Measurements from ENCODE around the gene VWC2.

Gene VWC2

GRCh38 chr7:49775065-49775948, 1.9 kb downstream of the VWC2 start:
- H3K9me2 ChIP-seq (replicated peaks; ENCODE audit: low read depth, low read length): no peaks in the 10 kb centered on the region
- no peaks in the 10 kb centered on the region for H3K27me3 ChIP-seq (ENCODE audit: insufficient read depth, low read length, poor library complexity, severe bottlenecking)

GRCh38 chr7:49775949-49776443, 2.6 kb downstream of the VWC2 start:
- H3K9me3 ChIP-seq (ENCODE audit: insufficient read depth, low read depth, low read length): no peaks in the 10 kb centered on the region
- no peaks in the 10 kb centered on the region for H3K27me3 ChIP-seq (ENCODE audit: insufficient read depth, low read length, poor library complexity, severe bottlenecking)
- H2AFZ ChIP-seq (ENCODE audit: low read length): no peak overlapping the region
- H4K20me1 ChIP-seq (ENCODE audit: insufficient read depth, low read length, poor library complexity, severe bottlenecking): no peaks in the 10 kb centered on the region
- TF ChIP-seq CTCF (conservative IDR thresholded peaks at IDR 0.05; ENCODE audit: low read length) (no peak), EZH2phosphoT487 (IDR thresholded peaks at IDR 0.05; ENCODE audit: borderline replicate concordance) (no peak)
- no peaks in the 10 kb centered on the region for H3K4me1 ChIP-seq (ENCODE audit: insufficient read depth, low read length, poor library complexity, severe bottlenecking)
- H3K4me3 ChIP-seq (ENCODE audit: low read length, poor library complexity, severe bottlenecking): no peak overlapping the region
- H3F3A ChIP-seq (ENCODE audit: low read depth): no peaks in the 10 kb centered on the region
- no peak overlapping the region for H3K9ac ChIP-seq (ENCODE audit: low read depth, low read length, poor library complexity, severe bottlenecking)
- no peaks in the 10 kb centered on the region for H3K36me3 ChIP-seq (ENCODE audit: insufficient read depth, low read length)
- H3K4me2 ChIP-seq (ENCODE audit: low read depth, low read length, poor library complexity, severe bottlenecking): no peak overlapping the region
- H3K9me2 ChIP-seq (replicated peaks; ENCODE audit: low read depth, low read length): no peaks in the 10 kb centered on the region
- H3K79me2 ChIP-seq (ENCODE audit: insufficient read depth, low read length): no peaks in the 10 kb centered on the region

More at GRCh38 chr7:49775065-49775948, 1.9 kb downstream of the VWC2 start:
- H3K4me1 ChIP-seq (ENCODE audit: insufficient read depth, low read length, poor library complexity, severe bottlenecking): no peaks in the 10 kb centered on the region
- H2AFZ ChIP-seq (ENCODE audit: low read length): no peak overlapping the region
- no peaks in the 10 kb centered on the region for H3F3A ChIP-seq (ENCODE audit: low read depth)
- H3K79me2 ChIP-seq (ENCODE audit: insufficient read depth, low read length): no peaks in the 10 kb centered on the region
- no peaks in the 10 kb centered on the region for H4K20me1 ChIP-seq (ENCODE audit: insufficient read depth, low read length, poor library complexity, severe bottlenecking)
- TF ChIP-seq CTCF (conservative IDR thresholded peaks at IDR 0.05; ENCODE audit: low read length) (no peak), EZH2phosphoT487 (IDR thresholded peaks at IDR 0.05; ENCODE audit: borderline replicate concordance) (no peak)
- H3K9ac ChIP-seq (ENCODE audit: low read depth, low read length, poor library complexity, severe bottlenecking): no peak overlapping the region
- H3K36me3 ChIP-seq (ENCODE audit: insufficient read depth, low read length): no peaks in the 10 kb centered on the region
- no peak overlapping the region for H3K4me3 ChIP-seq (ENCODE audit: low read length, poor library complexity, severe bottlenecking)
- H3K4me2 ChIP-seq (ENCODE audit: low read depth, low read length, poor library complexity, severe bottlenecking): no peak overlapping the region
- no peaks in the 10 kb centered on the region for H3K9me3 ChIP-seq (ENCODE audit: insufficient read depth, low read depth, low read length)

GRCh38 chr7:49776994-49777393, 3.6 kb downstream of the VWC2 start:
- Histone ChIP-seq H3K4me2 (ENCODE audit: low read depth, low read length, poor library complexity, severe bottlenecking) (no peak overlapping the region), H3F3A (ENCODE audit: low read depth) (no peaks in the 10 kb centered on the region), H3K4me3 (ENCODE audit: low read length, poor library complexity, severe bottlenecking) (no peak overlapping the region), H3K9me3 (ENCODE audit: insufficient read depth, low read depth, low read length) (no peaks in the 10 kb centered on the region), H2AFZ (ENCODE audit: low read length) (no peak overlapping the region), H3K4me1 (ENCODE audit: insufficient read depth, low read length, poor library complexity, severe bottlenecking) (no peaks in the 10 kb centered on the region), H3K9ac (ENCODE audit: low read depth, low read length, poor library complexity, severe bottlenecking) (no peak overlapping the region), H3K36me3 (ENCODE audit: insufficient read depth, low read length) (no peaks in the 10 kb centered on the region), H4K20me1 (ENCODE audit: insufficient read depth, low read length, poor library complexity, severe bottlenecking) (no peaks in the 10 kb centered on the region), H3K79me2 (ENCODE audit: insufficient read depth, low read length) (no peaks in the 10 kb centered on the region), H3K9me2 (replicated peaks; ENCODE audit: low read depth, low read length) (no peaks in the 10 kb centered on the region), H3K27me3 (ENCODE audit: insufficient read depth, low read length, poor library complexity, severe bottlenecking) (no peaks in the 10 kb centered on the region)
- TF ChIP-seq CTCF (conservative IDR thresholded peaks at IDR 0.05; ENCODE audit: low read length) (peak; percentile 34), EZH2phosphoT487 (IDR thresholded peaks at IDR 0.05; ENCODE audit: borderline replicate concordance) (no peak)
